Gastrocnemius medialis (tissue), 4 donors: Measurements from ENCODE around the gene KRTAP4-5.

Experiments used
- POLR2A ChIP-seq, 2 donors: fragments of 450-650 bp; IDR thresholded peaks; one replicate each; pipeline ENCODE4 v1.6.1; 2017; ENCODE audit warnings: antibody characterized with exemption in 2 of 2, mild to moderate bottlenecking in 2 of 2, moderate library complexity in 2 of 2
- TF ChIP-seq, protein P1 (sequence below), 5 experiments: fragments of 450-650 bp in 3 of 5; fragments of 200-600 bp in 2 of 5; sonication (generic) in 2 of 5; IDR thresholded peaks in 4 of 5; conservative IDR thresholded peaks in 1 of 5; 1 replicate in 4 of 5; 2 replicates in 1 of 5; pipeline ENCODE4 v1.5.1; 2016 to 2019; ENCODE audit warnings: antibody characterized with exemption in 5 of 5, mild to moderate bottlenecking in 3 of 5, moderate library complexity in 3 of 5

DNA sequence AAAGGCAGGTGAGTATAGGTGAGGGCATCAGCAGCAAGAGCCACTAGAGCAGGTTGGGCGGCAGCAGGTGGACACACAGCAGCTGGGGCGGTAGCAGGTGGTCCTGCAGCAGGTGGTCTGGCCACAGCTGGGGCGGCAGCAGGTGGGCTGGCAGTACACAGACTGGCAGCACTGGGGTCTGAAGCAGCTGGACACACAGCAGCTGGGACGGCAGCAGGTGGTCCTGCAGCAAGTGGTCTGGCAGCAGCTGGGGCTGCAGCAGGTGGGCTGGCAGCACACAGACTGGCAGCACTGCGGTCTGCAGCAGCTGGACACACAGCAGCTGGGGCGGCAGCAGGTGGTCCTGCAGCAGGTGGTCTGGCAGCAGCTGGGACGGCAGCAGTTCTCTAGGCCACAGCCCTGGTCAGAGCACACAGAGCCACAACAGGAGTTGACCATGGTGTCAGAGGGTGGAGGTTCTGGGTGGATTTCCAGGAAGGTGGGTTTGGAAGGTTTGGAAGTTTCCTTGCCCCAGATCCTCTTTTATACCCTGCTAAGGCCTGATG, 28.2 kb upstream of the KRTAP4-5 start, which contains the start of gene KRTAP4-2:
- TF ChIP-seq POLR2A (IDR thresholded peaks at IDR 0.05): no peak
- TF ChIP-seq, protein P1, sequence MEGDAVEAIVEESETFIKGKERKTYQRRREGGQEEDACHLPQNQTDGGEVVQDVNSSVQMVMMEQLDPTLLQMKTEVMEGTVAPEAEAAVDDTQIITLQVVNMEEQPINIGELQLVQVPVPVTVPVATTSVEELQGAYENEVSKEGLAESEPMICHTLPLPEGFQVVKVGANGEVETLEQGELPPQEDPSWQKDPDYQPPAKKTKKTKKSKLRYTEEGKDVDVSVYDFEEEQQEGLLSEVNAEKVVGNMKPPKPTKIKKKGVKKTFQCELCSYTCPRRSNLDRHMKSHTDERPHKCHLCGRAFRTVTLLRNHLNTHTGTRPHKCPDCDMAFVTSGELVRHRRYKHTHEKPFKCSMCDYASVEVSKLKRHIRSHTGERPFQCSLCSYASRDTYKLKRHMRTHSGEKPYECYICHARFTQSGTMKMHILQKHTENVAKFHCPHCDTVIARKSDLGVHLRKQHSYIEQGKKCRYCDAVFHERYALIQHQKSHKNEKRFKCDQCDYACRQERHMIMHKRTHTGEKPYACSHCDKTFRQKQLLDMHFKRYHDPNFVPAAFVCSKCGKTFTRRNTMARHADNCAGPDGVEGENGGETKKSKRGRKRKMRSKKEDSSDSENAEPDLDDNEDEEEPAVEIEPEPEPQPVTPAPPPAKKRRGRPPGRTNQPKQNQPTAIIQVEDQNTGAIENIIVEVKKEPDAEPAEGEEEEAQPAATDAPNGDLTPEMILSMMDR (IDR thresholded peaks at IDR 0.05 in 4 of 5, conservative IDR thresholded peaks at IDR 0.05 in 1 of 5): no peak
